ENCODE results near the gene MAP6D1.

MAP6D1 gene

GRCh38 chr3:183845090-183845489 is 19.7 kb upstream of the MAP6D1 start:
- H3K9ac ChIP-seq (ENCODE audit: low read depth, low read length, poor library complexity, severe bottlenecking): no peak overlapping the region
- H3K27me3 ChIP-seq (ENCODE audit: insufficient read depth, low read length, poor library complexity, severe bottlenecking): no peaks in the 10 kb centered on the region
- peaks cover 69% of the 10 kb centered on the region; the same call in 1 of the 2 replicates for H3K36me3 ChIP-seq (ENCODE audit: insufficient read depth, low read length)
- H3K79me2 ChIP-seq (ENCODE audit: insufficient read depth, low read length): no peaks in the 10 kb centered on the region
- H3K4me3 ChIP-seq (ENCODE audit: low read length, poor library complexity, severe bottlenecking): no peak overlapping the region
- H3K9me3 ChIP-seq (ENCODE audit: insufficient read depth, low read depth, low read length): no peaks in the 10 kb centered on the region
- no peaks in the 10 kb centered on the region for H3K4me1 ChIP-seq (ENCODE audit: insufficient read depth, low read length, poor library complexity, severe bottlenecking)
- H4K20me1 ChIP-seq (ENCODE audit: insufficient read depth, low read length, poor library complexity, severe bottlenecking): no peaks in the 10 kb centered on the region
- no peaks in the 10 kb centered on the region for H3F3A ChIP-seq (ENCODE audit: low read depth)
- H3K9me2 ChIP-seq (replicated peaks; ENCODE audit: low read depth, low read length): no peaks in the 10 kb centered on the region
- TF ChIP-seq EZH2phosphoT487 (IDR thresholded peaks at IDR 0.05; ENCODE audit: borderline replicate concordance): no peak
- TF ChIP-seq CTCF (conservative IDR thresholded peaks at IDR 0.05; ENCODE audit: low read length): no peak
- no peak overlapping the region for H2AFZ ChIP-seq (ENCODE audit: low read length)
- H3K4me2 ChIP-seq (ENCODE audit: low read depth, low read length, poor library complexity, severe bottlenecking): no peak overlapping the region

- no peak for TF ChIP-seq EZH2phosphoT487 (IDR thresholded peaks at IDR 0.05; ENCODE audit: borderline replicate concordance)
- TF ChIP-seq CTCF (conservative IDR thresholded peaks at IDR 0.05; ENCODE audit: low read length): no peak
- H3K4me2 ChIP-seq (ENCODE audit: low read depth, low read length, poor library complexity, severe bottlenecking): no peak overlapping the region
Measured at GRCh38 chr3:183844606-183845005, 19.2 kb upstream of the MAP6D1 start.

GRCh38 chr3:183839751-183840150 is 14.4 kb upstream of the MAP6D1 start:
- Histone ChIP-seq H3K9ac (ENCODE audit: low read depth, low read length, poor library complexity, severe bottlenecking) (no peak overlapping the region), H3K4me1 (ENCODE audit: insufficient read depth, low read length, poor library complexity, severe bottlenecking) (no peaks in the 10 kb centered on the region), H3K36me3 (ENCODE audit: insufficient read depth, low read length) (peaks cover 66% of the 10 kb centered on the region; the same call in 1 of the 2 replicates), H3F3A (ENCODE audit: low read depth) (no peaks in the 10 kb centered on the region), H3K9me2 (replicated peaks; ENCODE audit: low read depth, low read length) (no peaks in the 10 kb centered on the region), H3K79me2 (ENCODE audit: insufficient read depth, low read length) (no peaks in the 10 kb centered on the region), H3K4me3 (ENCODE audit: low read length, poor library complexity, severe bottlenecking) (no peak overlapping the region), H4K20me1 (ENCODE audit: insufficient read depth, low read length, poor library complexity, severe bottlenecking) (no peaks in the 10 kb centered on the region), H3K4me2 (ENCODE audit: low read depth, low read length, poor library complexity, severe bottlenecking) (no peak overlapping the region), H3K9me3 (ENCODE audit: insufficient read depth, low read depth, low read length) (no peaks in the 10 kb centered on the region), H2AFZ (ENCODE audit: low read length) (no peak overlapping the region), H3K27me3 (ENCODE audit: insufficient read depth, low read length, poor library complexity, severe bottlenecking) (no peaks in the 10 kb centered on the region)
- TF ChIP-seq CTCF (conservative IDR thresholded peaks at IDR 0.05; ENCODE audit: low read length) (no peak), EZH2phosphoT487 (IDR thresholded peaks at IDR 0.05; ENCODE audit: borderline replicate concordance) (no peak)

More at GRCh38 chr3:183844606-183845005, 19.2 kb upstream of the MAP6D1 start:
- Histone ChIP-seq H3K27me3 (ENCODE audit: insufficient read depth, low read length, poor library complexity, severe bottlenecking) (no peaks in the 10 kb centered on the region), H3K9me2 (replicated peaks; ENCODE audit: low read depth, low read length) (no peaks in the 10 kb centered on the region), H3K36me3 (ENCODE audit: insufficient read depth, low read length) (peaks cover 72% of the 10 kb centered on the region; the same call in 1 of the 2 replicates), H2AFZ (ENCODE audit: low read length) (no peak overlapping the region), H3K4me3 (ENCODE audit: low read length, poor library complexity, severe bottlenecking) (no peak overlapping the region), H3K4me1 (ENCODE audit: insufficient read depth, low read length, poor library complexity, severe bottlenecking) (no peaks in the 10 kb centered on the region), H3K79me2 (ENCODE audit: insufficient read depth, low read length) (no peaks in the 10 kb centered on the region), H3K9me3 (ENCODE audit: insufficient read depth, low read depth, low read length) (no peaks in the 10 kb centered on the region), H3K9ac (ENCODE audit: low read depth, low read length, poor library complexity, severe bottlenecking) (no peak overlapping the region), H4K20me1 (ENCODE audit: insufficient read depth, low read length, poor library complexity, severe bottlenecking) (no peaks in the 10 kb centered on the region), H3F3A (ENCODE audit: low read depth) (no peaks in the 10 kb centered on the region)

Data from Loucy (cell line).